ENCODE results near the gene VCX2.
"Not testable (repeated sequence)": the region's sequence is repeated elsewhere in the genome, so short reads cannot be mapped to it uniquely, and the experiment has no call there.

Gene VCX2

GRCh38 chrX:8171169-8171568, at the start of gene VCX2:
Gene VCX2, minus strand, starts transcription at chrX:8171267. Its CDS starts 624 bp downstream, at chrX:8170643.
- not testable (repeated sequence) for DNase-seq (ENCODE audit: low read depth in 2 of 2)

GRCh38 chrX:8204943-8205342, 33.9 kb upstream of the VCX2 start:
- no peak for DNase-seq (ENCODE audit: low read depth in 2 of 2)

- no peak for DNase-seq (ENCODE audit: low read depth in 2 of 2)
These were observed 33.3 kb upstream of the VCX2 start for GRCh38 chrX:8204169-8204935.

- peak in 1 of 2 experiments; percentile 2 for DNase-seq (ENCODE audit: low read depth in 2 of 2)
These were observed 30.8 kb upstream of the VCX2 start for GRCh38 chrX:8201896-8202331.

GRCh38 chrX:8196776-8197175, 25.7 kb upstream of the VCX2 start:
- no peak for DNase-seq (ENCODE audit: low read depth in 2 of 2)

- DNase-seq (ENCODE audit: low read depth in 2 of 2): no peak
These were observed 23.1 kb upstream of the VCX2 start for GRCh38 chrX:8194216-8194615.

- DNase-seq (ENCODE audit: low read depth in 2 of 2): no peak
These were observed 21.2 kb upstream of the VCX2 start for GRCh38 chrX:8192276-8192675.

GRCh38 chrX:8191022-8191421, 20.0 kb upstream of the VCX2 start:
- no peak for DNase-seq (ENCODE audit: low read depth in 2 of 2)

GRCh38 chrX:8190341-8190830, 19.3 kb upstream of the VCX2 start:
- no peak for DNase-seq (ENCODE audit: low read depth in 2 of 2)

- DNase-seq (ENCODE audit: low read depth in 2 of 2): no peak
These were observed 18.2 kb upstream of the VCX2 start for GRCh38 chrX:8189096-8189830.

GRCh38 chrX:8183346-8183745, 12.3 kb upstream of the VCX2 start:
- DNase-seq (ENCODE audit: low read depth in 2 of 2): no peak

- DNase-seq (ENCODE audit: low read depth in 2 of 2): no peak
These were observed 8.6 kb upstream of the VCX2 start for GRCh38 chrX:8179656-8180055.

- DNase-seq (ENCODE audit: low read depth in 2 of 2): not testable (repeated sequence)
These were observed 17.1 kb downstream of the VCX2 start for GRCh38 chrX:8154011-8154410.

GRCh38 chrX:8147226-8147625, 23.8 kb downstream of the VCX2 start:
- no peak for DNase-seq (ENCODE audit: low read depth in 2 of 2)

- no peak for DNase-seq (ENCODE audit: low read depth in 2 of 2)
These were observed 26.1 kb downstream of the VCX2 start for GRCh38 chrX:8144925-8145324.

- DNase-seq (ENCODE audit: low read depth in 2 of 2): no peak
These were observed 29.2 kb downstream of the VCX2 start for GRCh38 chrX:8141896-8142295.

- DNase-seq (ENCODE audit: low read depth in 2 of 2): no peak
These were observed 29.9 kb downstream of the VCX2 start for GRCh38 chrX:8140986-8141744.

GRCh38 chrX:8139716-8140115, 31.4 kb downstream of the VCX2 start:
- peak; percentile 4 to 5 for DNase-seq (ENCODE audit: low read depth in 2 of 2)

- no peak for DNase-seq (ENCODE audit: low read depth in 2 of 2)
These were observed 32.8 kb downstream of the VCX2 start for GRCh38 chrX:8138252-8138651.

- DNase-seq (ENCODE audit: low read depth in 2 of 2): no peak
These were observed 44.4 kb downstream of the VCX2 start for GRCh38 chrX:8126648-8127047.

GRCh38 chrX:8126092-8126491, 45.0 kb downstream of the VCX2 start:
- no peak for DNase-seq (ENCODE audit: low read depth in 2 of 2)

GRCh38 chrX:8125566-8125965, 45.5 kb downstream of the VCX2 start:
- DNase-seq (ENCODE audit: low read depth in 2 of 2): no peak

All from fibroblast of skin of left biceps (primary cell).